ACC112 (cell line): ENCODE data around the gene ETFB.

ENCODE experiments used
- H2AFZ ChIP-seq: fragments of 200-600 bp; sonication (generic); one replicate; pipeline ENCODE4 v1.6.0; 2017; ENCODE audit warnings: antibody characterized with exemption, low read length; ENCODE audit not compliant: unreplicated experiment
- H3K27ac ChIP-seq: fragments of 200-600 bp; sonication (generic); 2 replicates; pipeline ENCODE4 v1.5.1; 2014; ENCODE audit warnings: low read depth, mild to moderate bottlenecking, antibody characterized with exemption, low read length, moderate library complexity
- H3K27me3 ChIP-seq: fragments of 200-600 bp; sonication (generic); 2 replicates; pipeline ENCODE4 v1.6.1; 2014; ENCODE audit warnings: mild to moderate bottlenecking, antibody characterized with exemption, low read length, moderate library complexity, mixed read lengths; ENCODE audit not compliant: insufficient read depth
- H3K36me3 ChIP-seq: fragments of 200-600 bp; sonication (generic); 2 replicates; pipeline ENCODE4 v1.6.1; 2016; ENCODE audit warnings: mild to moderate bottlenecking, antibody characterized with exemption, low read length, moderate library complexity, mixed read lengths; ENCODE audit not compliant: insufficient read depth
- H3K4me1 ChIP-seq: fragments of 200-600 bp; sonication (generic); one replicate; pipeline ENCODE4 v1.6.1; 2016; ENCODE audit warnings: low read length, mixed read lengths; ENCODE audit not compliant: insufficient read depth, unreplicated experiment, control insufficient read depth
- H3K4me3 ChIP-seq: fragments of 200-600 bp; sonication (generic); 2 replicates; pipeline ENCODE4 v1.5.1; 2014; ENCODE audit warnings: mild to moderate bottlenecking, low read depth, low read length
- H3K79me2 ChIP-seq: fragments of 200-600 bp; sonication (generic); one replicate; pipeline ENCODE4 v1.6.0; 2016; ENCODE audit warnings: low read length; ENCODE audit not compliant: control insufficient read depth, unreplicated experiment, insufficient read depth

ETFB gene

DNA sequence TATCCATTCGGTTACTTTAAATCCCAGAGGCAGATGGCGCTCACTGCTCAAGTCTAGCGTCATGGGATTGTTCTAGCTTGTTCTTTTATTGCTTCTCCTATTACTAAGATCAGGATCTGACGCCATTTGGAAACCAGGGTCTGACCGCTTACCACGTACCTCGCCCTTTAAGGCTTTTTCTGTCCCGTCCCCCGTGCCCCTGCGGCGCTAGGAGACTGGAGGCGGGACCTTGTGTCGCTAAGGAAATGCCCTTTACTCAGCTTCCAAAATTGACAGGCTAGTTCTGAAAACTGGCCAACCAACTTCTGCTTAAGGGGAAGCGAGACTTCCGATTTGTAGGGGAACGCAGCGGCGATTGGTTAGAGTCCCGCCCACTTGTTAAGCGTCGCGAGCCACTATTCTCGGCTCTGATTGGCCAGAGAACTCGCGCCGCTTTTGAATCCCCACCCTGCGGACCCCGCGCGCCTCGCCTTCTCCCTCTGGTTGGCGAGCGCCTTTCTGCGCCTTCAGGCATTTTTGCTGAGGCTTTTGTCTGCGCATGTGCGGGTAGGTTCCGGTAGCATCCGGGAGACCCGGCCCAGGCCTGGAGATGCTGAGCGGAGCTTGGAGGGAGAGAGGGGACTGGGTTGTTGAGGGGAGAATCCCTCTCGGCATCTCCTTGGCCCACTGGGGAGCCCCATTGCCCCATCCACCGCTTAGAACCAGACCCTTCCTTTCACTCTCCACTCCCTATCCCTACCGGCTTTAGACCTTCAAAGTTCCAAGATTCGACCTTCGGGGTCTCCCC lies 28.1 kb upstream of the ETFB start:
- H3K4me3 ChIP-seq: peak overlapping the region; percentile 80
- peak overlapping the region; percentile 55 for H2AFZ ChIP-seq

DNA sequence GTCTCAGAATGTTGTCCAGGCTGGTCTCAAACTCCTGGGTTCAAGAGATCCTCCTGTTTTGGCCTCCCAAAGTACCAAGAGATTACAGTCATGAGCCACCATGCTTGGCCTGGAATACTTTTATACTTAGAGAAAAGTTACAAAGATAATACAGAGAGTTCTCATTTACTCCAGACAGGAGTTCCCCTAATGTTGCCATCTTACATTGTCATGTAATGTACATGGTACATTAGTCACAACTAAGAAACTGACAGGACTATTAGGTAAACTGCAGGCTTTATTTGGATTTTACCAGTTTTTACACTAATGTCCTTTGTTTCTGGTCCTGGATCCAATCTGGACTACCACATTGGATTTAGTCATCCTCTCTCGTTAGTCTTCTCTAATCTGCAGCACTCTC lies 26.5 kb upstream of the ETFB start:
- no peak overlapping the region for H3K4me3 ChIP-seq
- no peak overlapping the region for H3K27ac ChIP-seq
- H2AFZ ChIP-seq: no peak overlapping the region
- no peaks in the 10 kb centered on the region for H3K36me3 ChIP-seq
- H3K79me2 ChIP-seq: peaks cover 4% of the 10 kb centered on the region
- no peaks in the 10 kb centered on the region for H3K4me1 ChIP-seq
- no peaks in the 10 kb centered on the region for H3K27me3 ChIP-seq

More for the DNA sequence above, 28.1 kb upstream of the ETFB start:
- peaks cover 4% of the 10 kb centered on the region for H3K79me2 ChIP-seq
- no peaks in the 10 kb centered on the region for H3K4me1 ChIP-seq
- H3K27ac ChIP-seq: peak overlapping the region; percentile 74
- H3K27me3 ChIP-seq: no peaks in the 10 kb centered on the region
- no peaks in the 10 kb centered on the region for H3K36me3 ChIP-seq

DNA sequence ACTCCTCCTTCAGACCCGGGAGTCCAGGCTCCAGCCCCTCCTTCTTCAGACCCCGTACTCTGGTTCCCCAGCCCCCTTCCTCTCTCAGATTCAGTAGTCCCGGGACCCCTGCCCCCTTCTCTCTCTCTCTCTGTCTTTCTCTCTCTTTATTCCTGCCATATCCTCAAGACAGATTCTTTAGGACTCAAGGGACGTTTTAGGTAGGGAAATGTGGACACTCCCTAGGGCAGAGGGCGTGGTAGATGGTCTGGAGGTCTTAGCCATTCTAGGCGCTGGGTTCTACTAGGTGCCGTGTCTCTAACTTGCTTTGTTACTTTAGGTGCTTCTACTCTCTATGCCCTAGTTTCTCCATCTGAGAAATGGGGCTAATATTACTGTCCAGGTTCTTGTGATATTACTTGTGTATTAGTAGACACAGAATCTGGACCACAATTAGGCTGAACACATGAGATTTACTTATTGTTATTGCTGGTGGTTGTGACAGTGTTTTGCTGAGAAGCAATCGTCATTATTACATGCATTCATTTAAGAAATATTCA lies 25.0 kb upstream of the ETFB start:
- Histone ChIP-seq H3K36me3 (no peaks in the 10 kb centered on the region), H3K27ac (no peak overlapping the region), H2AFZ (peak overlapping the region; percentile 38), H3K79me2 (peaks cover 4% of the 10 kb centered on the region), H3K4me1 (no peaks in the 10 kb centered on the region), H3K4me3 (no peak overlapping the region), H3K27me3 (no peaks in the 10 kb centered on the region)

DNA sequence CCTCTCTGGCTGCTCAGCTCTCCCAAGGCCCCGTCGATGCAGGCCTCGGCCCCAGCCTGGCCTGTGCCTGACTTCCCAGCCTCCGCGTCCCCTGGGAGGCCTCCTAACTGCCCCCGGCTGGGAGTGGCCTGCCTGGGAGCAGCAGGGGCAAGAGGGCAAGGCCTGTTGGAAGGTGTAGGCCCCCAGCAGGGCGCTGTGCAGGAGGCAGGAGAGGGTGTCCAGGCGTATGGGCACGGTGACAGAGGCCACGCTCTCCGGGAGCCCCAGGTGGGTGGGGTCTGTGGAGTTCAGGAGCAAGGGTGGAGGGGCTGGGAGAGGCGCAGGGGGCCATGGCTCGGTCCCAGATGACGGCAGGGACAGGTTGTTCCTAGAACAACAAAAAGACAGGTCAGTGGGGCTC lies 23.0 kb upstream of the ETFB start:
- Histone ChIP-seq H3K27ac (no peak overlapping the region), H3K4me3 (no peak overlapping the region), H3K4me1 (no peaks in the 10 kb centered on the region), H2AFZ (no peak overlapping the region), H3K79me2 (no peaks in the 10 kb centered on the region), H3K27me3 (no peaks in the 10 kb centered on the region), H3K36me3 (no peaks in the 10 kb centered on the region)

DNA sequence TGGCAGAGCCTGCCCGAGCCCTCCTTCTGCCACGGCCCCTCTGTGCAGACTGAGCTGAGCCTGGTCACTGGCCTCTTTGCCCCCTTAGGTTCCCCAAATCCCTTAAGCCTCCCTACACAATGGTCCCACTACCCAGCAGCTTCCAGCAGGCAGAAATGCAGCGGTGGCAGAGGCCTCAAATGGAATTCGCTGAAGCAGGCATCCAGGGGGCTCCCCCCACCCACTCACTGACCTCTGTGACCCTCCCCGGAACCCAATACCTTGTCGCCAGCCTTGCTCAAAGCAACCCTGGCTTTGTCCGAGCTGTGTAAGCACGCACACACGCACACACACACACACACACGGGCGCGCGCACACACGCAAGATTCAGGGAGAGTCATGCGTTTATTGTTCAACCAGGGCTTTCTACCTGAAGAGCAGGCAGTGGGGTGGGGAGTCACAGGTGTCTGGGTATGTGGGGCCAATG lies 21.8 kb upstream of the ETFB start, which contains the start of gene LIM2:
Gene LIM2 (minus strand): TSS at position 51 of the 466 bp plus-strand sequence. CDS start 531 bp downstream, outside the sequence.
- no peaks in the 10 kb centered on the region for H3K79me2 ChIP-seq
- no peak within 1 kb of the TSS for H3K4me3 ChIP-seq
- H3K4me1 ChIP-seq: no peaks in the 10 kb centered on the region
- H2AFZ ChIP-seq: no peak within 1 kb of the TSS
- H3K36me3 ChIP-seq: no peaks in the 10 kb centered on the region
- no peaks in the 10 kb centered on the region for H3K27me3 ChIP-seq
- no peak within 1 kb of the TSS for H3K27ac ChIP-seq

DNA sequence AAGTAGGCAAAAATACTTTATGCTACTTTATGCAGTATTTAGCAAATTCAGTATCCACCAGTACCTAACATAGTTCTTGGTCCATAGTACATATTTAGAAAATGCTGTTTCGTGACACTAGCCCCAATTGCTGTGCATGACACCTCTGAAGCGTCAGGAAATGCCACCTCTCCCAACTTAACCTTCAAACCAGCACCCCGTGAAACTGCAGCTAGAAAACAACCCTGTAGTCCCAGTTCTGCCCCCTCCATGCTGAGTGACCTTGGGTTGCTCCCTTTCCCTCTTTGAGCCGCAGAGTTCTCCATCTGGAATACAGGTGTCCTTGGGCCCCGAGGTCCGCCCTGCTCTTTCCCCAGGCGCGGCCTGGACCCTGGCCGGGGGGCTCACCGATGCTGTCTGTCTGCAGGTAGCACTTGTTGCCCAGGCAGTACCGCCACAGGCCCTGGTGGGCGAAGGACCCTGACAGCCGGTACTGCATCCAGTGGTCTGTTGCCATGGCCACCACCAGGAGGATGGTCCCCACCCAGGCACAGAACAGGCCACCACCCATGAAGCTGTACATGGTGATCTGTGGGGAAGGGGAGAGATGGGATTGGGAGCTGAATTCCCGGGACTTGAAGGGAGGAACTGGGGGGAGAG lies 20.8 kb upstream of the ETFB start:
- H3K27me3 ChIP-seq: no peaks in the 10 kb centered on the region
- H3K4me1 ChIP-seq: no peaks in the 10 kb centered on the region
- H2AFZ ChIP-seq: no peak overlapping the region
- no peaks in the 10 kb centered on the region for H3K79me2 ChIP-seq
- H3K36me3 ChIP-seq: no peaks in the 10 kb centered on the region
- no peak overlapping the region for H3K4me3 ChIP-seq
- H3K27ac ChIP-seq: no peak overlapping the region

DNA sequence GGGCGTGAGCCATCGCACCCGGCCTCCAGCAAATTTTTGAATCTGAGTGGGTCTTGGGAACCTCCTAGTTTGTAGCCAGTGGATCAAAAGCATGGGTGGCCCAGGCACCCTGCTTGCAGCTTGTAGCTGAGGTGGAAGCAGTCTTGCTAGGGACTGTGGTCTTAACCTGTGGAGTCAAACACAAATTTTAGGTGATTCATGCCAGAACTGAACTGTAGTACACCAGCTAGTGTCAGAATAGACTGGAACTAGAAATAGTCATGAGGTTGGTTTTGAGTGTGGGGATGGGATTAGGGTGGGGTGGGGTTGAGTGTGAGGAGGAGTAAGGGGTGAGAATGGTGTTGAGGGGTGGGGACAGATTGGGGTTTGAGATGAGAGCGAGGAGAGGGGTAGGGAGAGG lies 15.8 kb upstream of the ETFB start:
- H3K36me3 ChIP-seq: no peaks in the 10 kb centered on the region
- no peak overlapping the region for H3K27ac ChIP-seq
- H3K4me3 ChIP-seq: no peak overlapping the region
- H2AFZ ChIP-seq: no peak overlapping the region
- no peaks in the 10 kb centered on the region for H3K27me3 ChIP-seq
- no peaks in the 10 kb centered on the region for H3K4me1 ChIP-seq
- H3K79me2 ChIP-seq: no peaks in the 10 kb centered on the region

DNA sequence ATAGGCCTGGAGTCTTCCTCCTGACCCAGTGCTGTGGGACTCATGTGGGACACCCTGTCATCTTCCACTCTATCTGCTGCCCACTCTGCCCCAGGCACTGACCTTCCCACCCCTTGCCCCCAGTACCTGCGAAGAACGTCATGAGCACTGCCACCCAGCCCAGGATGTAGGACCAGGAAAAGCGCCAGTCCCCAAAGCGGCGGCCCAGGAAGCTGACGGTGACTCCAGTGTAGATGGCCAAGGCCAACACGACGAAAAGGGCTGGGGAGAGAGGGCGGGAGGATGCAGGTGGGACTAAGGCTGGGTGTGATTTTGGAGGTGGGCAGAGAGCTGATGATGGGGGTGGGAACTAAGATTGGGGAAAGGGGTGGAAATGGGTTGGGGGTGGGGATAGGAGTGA lies 14.2 kb upstream of the ETFB start:
- no peak overlapping the region for H2AFZ ChIP-seq
- H3K27me3 ChIP-seq: no peaks in the 10 kb centered on the region
- no peaks in the 10 kb centered on the region for H3K36me3 ChIP-seq
- no peak overlapping the region for H3K4me3 ChIP-seq
- H3K79me2 ChIP-seq: no peaks in the 10 kb centered on the region
- H3K27ac ChIP-seq: no peak overlapping the region
- no peaks in the 10 kb centered on the region for H3K4me1 ChIP-seq

DNA sequence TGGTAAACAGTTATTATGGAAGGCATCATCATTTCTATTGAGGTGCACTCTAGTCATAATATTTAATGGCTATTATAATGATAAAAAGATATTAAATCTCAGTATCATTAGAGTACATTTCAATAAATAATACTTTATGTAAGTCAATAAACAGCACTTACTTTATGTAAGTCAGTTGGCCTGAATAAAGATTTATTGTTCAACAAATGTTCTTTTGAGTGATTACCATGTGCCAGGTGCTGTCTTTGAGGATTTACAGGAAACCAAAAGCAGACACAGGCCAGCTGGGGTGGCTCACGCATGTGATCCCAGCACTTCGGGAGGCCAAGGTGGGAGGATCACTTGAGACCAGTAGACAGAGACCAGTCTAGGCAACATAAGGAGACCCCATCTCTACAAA lies 11.2 kb upstream of the ETFB start:
- Histone ChIP-seq H3K36me3 (no peaks in the 10 kb centered on the region), H3K79me2 (no peaks in the 10 kb centered on the region), H3K27ac (no peak overlapping the region), H3K4me1 (no peaks in the 10 kb centered on the region), H3K27me3 (no peaks in the 10 kb centered on the region), H2AFZ (no peak overlapping the region), H3K4me3 (no peak overlapping the region)

DNA sequence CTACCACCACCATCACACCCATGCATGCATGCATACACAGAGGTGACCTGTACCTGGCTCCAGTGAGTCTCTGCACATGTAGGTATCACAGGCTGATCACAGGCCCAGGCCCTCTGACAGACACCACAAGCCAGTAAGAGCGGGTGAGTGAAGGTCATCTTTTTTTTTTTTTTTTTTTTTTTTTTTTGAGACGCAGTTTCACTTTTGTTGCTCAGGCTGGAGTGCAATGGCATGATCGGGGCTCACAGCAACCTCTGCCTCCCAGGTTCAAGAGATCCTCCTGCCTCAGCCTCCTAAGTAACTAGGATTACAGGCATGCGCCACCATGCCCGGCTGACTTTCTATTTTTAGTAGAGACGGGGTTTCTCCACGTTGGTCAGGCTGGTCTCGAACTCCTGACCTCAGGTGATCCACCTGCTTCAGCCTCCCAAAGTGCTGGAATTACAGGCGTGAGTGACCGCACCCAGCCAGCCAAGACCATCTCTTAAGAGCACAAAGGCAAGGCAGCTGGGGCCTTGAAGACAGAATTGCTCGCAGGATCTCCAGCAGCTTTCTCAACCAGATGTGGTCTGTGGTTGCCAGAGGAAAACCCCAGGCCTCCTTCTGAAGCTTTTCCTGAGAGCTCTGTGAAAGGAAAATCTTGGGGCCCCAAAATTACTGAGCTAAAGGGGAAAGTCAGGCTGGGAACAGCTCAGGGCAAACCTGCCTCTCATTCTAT lies 9.5 kb upstream of the ETFB start:
- Histone ChIP-seq H3K27me3 (no peaks in the 10 kb centered on the region), H3K4me1 (no peaks in the 10 kb centered on the region), H3K36me3 (no peaks in the 10 kb centered on the region), H3K27ac (no peak overlapping the region), H3K79me2 (no peaks in the 10 kb centered on the region), H3K4me3 (no peak overlapping the region), H2AFZ (no peak overlapping the region)
